Pancreas (tissue), 10 donors: ENCODE results near the gene ARHGAP10. TPM values are rescaled to one million over a fixed set of nuclear protein-coding genes. Genes with fewer than 3 reads are reported as not detected.

Experiments
- ATAC-seq, 4 donors: fragments of 200-7000 bp; cut with Tn5 transposase; one replicate each; pipeline versions ENCODE4 v1.8.0 to v1.9.1; 2020; ENCODE audit warnings: mild to moderate bottlenecking in 4 of 4, moderate library complexity in 4 of 4
- DNase-seq, 6 donors: peaks; one replicate each; pipeline ENCODE4 v3.0.0-alpha.2; 2020
- FAIRE-seq: peaks from 2 replicates; lab custom pipeline; 2012; peaks lifted over from hg19 to GRCh38; lab: Jason Lieb, UNC
- H3K27ac ChIP-seq, 4 donors: fragments of 200-600 bp; sonication (generic); 1 replicate in 3 of 4; 2 replicates in 1 of 4; pipeline versions ENCODE4 v1.5.0 to v1.8.0; 2020
- H3K27me3 ChIP-seq, 4 donors: fragments of 200-600 bp; one replicate each; pipeline ENCODE4 v1.8.0; 2021
- H3K36me3 ChIP-seq, 3 donors: fragments of 200-600 bp; sonication (generic) in 1 of 3; one replicate each; pipeline versions ENCODE4 v1.5.0 to v1.8.0; 2020 to 2021
- H3K4me1 ChIP-seq, 3 donors: fragments of 200-600 bp; one replicate each; pipeline ENCODE4 v1.8.0; 2021
- H3K4me3 ChIP-seq, 4 donors: fragments of 200-600 bp; sonication (generic) in 2 of 4; one replicate each; pipeline versions ENCODE4 v1.5.0 to v1.8.0; 2020 to 2021
- H3K9me3 ChIP-seq, 4 donors: fragments of 200-600 bp; one replicate each; pipeline ENCODE4 v1.8.0; 2021
- WGBS, 2 donors: extraction: QIAGEN DNeasy Blood & Tissue Kit; methylation state at CpG; one replicate each; pipeline ENCODE4 v1.1.7; 2013; 5-methylcytosine and 5-hydroxymethylcytosine counted together
- intact Hi-C, 3 donors: fragments of 100-400 bp; cut with DNase I; formaldehyde crosslinking; loops; one replicate each; pipeline versions ENCODE4 v1.11.1 to v1.14.2; 2022
- polyA plus RNA-seq, 2 donors: library from polyadenylated mRNA; stranded (reverse); fragments of 200-250 nt; gene quantifications; one replicate each; pipeline ENCODE4 v1.2.3, GENCODE V29; 2013
- total RNA-seq, 6 donors: library from RNA; stranded (reverse); fragmentation: NEBNext Ultra II Directional in 4 of 6; extraction: Animal tissue kit (Norgen Biotek cat#: 25700) in 4 of 6; gene quantifications; one replicate each; pipeline versions ENCODE4 v1.2.1 to v1.2.4, GENCODE V29; 2021 to 2023
- TF ChIP-seq, protein P1 (sequence below), 4 donors: fragments of 200-600 bp; sonication (generic) in 3 of 4; IDR thresholded peaks; one replicate each; pipeline versions ENCODE4 v1.5.0 to v1.8.0; 2021; ENCODE audit warnings: antibody characterized with exemption in 4 of 4
- donor health status: healthy with polysubstance abuse.
- donor health status: DM: no; HTN: no; CAD: no; lungs with moderate emphysema.
- donor health status: DM: no; HTN: no; CAD: no.
- donor health status: control.
- donor health status: control.
- donor health status: Bipolar disorder and iron deficiency.
- donor health status: DM: yes; HTN: yes; CAD: no.
- donor health status: DM: no; HTN: no; CAD: no.
- donor health status: DM: no; HTN: no; CAD: no.
- donor health status: DM: yes; HTN: yes; CAD: no.

Gene ARHGAP10
- total and polyA plus RNA-seq, 8 donors, result 6.3 to 14.8 (median 8.7) TPM

DNA sequence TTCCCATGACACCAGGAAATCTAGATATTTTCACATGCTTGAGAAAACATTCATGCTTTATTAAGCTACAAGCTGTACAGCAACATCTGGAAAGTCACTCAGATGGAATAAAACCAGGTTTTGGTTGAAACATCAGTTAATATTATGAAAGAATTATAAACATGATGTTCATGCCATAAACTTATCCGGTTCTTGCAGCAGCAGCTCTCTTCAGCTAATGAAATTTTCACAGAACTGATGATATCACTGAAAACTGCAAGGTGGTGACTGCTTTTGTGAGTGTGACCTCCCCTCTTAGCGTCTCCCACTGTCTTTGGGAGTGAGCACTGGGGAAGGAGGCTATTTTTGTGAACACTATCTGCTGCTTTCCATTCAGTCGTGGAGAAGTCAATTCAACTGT, 56.9 kb downstream of the ARHGAP10 start:
- WGBS, 2 donors, result 71 to 79% methylated on average over 3 of the region's 3 CpGs
- no peak for FAIRE-seq
- peaks cover 0 to 45% (median 14%) of the 10 kb centered on the region in 3 donors for H3K4me1 ChIP-seq
- intact Hi-C loops, result no loop called here
- no peaks in the 10 kb centered on the region for H3K9me3 ChIP-seq
- H3K36me3 ChIP-seq, result no peaks in the 10 kb centered on the region
- TF ChIP-seq, protein P1, sequence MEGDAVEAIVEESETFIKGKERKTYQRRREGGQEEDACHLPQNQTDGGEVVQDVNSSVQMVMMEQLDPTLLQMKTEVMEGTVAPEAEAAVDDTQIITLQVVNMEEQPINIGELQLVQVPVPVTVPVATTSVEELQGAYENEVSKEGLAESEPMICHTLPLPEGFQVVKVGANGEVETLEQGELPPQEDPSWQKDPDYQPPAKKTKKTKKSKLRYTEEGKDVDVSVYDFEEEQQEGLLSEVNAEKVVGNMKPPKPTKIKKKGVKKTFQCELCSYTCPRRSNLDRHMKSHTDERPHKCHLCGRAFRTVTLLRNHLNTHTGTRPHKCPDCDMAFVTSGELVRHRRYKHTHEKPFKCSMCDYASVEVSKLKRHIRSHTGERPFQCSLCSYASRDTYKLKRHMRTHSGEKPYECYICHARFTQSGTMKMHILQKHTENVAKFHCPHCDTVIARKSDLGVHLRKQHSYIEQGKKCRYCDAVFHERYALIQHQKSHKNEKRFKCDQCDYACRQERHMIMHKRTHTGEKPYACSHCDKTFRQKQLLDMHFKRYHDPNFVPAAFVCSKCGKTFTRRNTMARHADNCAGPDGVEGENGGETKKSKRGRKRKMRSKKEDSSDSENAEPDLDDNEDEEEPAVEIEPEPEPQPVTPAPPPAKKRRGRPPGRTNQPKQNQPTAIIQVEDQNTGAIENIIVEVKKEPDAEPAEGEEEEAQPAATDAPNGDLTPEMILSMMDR (IDR thresholded peaks at IDR 0.05), result no peak
- H3K27me3 ChIP-seq, result no peaks in the 10 kb centered on the region
- DNase-seq, result no peak
- ATAC-seq, result no peak
- no peak overlapping the region for H3K4me3 ChIP-seq
- no peak overlapping the region for H3K27ac ChIP-seq

DNA sequence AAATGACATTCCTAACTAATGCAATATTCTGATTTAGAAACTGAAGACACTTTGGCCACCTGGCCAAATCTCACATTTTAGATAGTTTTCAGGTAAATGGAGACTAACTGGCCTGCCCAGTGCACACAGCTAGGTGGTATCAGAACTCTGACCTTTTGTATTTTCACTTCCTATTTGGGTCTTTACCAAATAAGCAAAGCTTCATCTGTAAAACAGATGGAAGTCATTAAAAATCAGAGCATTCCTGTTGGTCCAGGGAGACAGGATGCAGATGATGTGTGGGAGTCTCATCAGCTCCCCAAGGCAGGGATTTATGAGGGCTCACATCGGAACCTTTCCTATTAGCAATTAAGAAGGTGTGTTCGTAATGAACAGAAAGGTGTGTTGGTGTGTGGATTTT, 57.7 kb downstream of the ARHGAP10 start:
- Histone ChIP-seq H3K36me3 (no peaks in the 10 kb centered on the region), H3K4me1 (peaks cover 0 to 48% (median 14%) of the 10 kb centered on the region in 3 donors), H3K4me3 (no peak overlapping the region), H3K27me3 (no peaks in the 10 kb centered on the region), H3K9me3 (no peaks in the 10 kb centered on the region), H3K27ac (no peak overlapping the region)
- WGBS, 2 donors, result 83 to 95% methylated on average over 2 of the region's 2 CpGs
- FAIRE-seq (no peak), DNase-seq (no peak), ATAC-seq (no peak)
- intact Hi-C loops, result no loop called here
- TF ChIP-seq, protein P1 (IDR thresholded peaks at IDR 0.05), result no peak

DNA sequence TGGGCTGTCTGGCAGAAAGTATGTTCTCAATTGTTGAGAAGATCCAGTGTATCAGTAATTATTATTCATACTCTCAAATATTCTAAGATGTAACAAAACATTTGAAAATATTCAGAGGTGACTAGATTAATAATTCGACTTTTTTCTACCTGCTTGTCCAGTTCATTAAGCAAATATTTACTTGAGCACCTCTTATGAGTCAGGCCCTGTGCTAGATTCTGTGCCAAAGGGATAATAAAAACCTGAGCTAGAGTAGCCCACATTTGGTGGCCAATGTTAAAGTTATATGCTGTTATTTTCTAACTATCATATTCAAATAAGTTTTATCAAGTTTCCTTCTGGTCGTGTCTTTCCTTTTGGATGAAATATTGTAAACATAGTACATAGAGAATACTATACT, 58.5 kb downstream of the ARHGAP10 start:
- DNase-seq, result peak in 2 of 6 donors; percentile 10 to 29
- FAIRE-seq, result no peak
- Histone ChIP-seq H3K27me3 (no peaks in the 10 kb centered on the region), H3K9me3 (no peaks in the 10 kb centered on the region), H3K4me1 (peaks cover 0 to 44% (median 11%) of the 10 kb centered on the region in 3 donors), H3K27ac (no peak overlapping the region), H3K4me3 (no peak overlapping the region), H3K36me3 (no peaks in the 10 kb centered on the region)
- TF ChIP-seq, protein P1 (IDR thresholded peaks at IDR 0.05), result no peak
- WGBS, 2 donors, result 12 to 16% methylated on average over 2 of the region's 2 CpGs
- intact Hi-C loops, result no loop called here
- peak; percentile 71 to 85 (median 81) for ATAC-seq

DNA sequence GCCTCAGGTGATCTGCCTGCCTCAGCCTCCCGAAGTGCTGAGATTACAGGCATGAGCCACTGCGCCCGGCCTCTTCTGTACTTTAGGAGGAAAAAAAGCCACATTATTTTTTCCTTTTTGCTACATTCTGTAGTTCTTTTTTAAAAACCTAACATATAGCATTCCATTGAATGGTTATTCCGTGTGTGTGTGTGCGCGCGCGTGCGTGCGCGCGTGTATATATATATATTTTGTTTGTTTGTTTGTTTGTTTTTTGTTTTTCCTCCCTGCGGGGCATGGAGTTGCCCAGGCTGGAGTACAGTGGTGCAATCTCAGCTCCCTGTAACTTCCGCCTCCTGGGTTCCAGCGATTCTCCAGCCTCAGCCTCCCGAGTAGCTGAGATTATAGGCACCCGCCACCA, 59.5 kb downstream of the ARHGAP10 start:
- Histone ChIP-seq H3K27me3 (no peaks in the 10 kb centered on the region), H3K4me1 (peaks cover 0 to 34% (median 2%) of the 10 kb centered on the region in 3 donors), H3K36me3 (no peaks in the 10 kb centered on the region), H3K27ac (no peak overlapping the region), H3K9me3 (no peaks in the 10 kb centered on the region), H3K4me3 (no peak overlapping the region)
- FAIRE-seq, result no peak
- TF ChIP-seq, protein P1 (IDR thresholded peaks at IDR 0.05), result no peak
- intact Hi-C loops, result no loop called here
- ATAC-seq, result no peak
- DNase-seq, result no peak
- 97% methylated on average over 17 of the region's 17 CpGs for WGBS, 2 donors

DNA sequence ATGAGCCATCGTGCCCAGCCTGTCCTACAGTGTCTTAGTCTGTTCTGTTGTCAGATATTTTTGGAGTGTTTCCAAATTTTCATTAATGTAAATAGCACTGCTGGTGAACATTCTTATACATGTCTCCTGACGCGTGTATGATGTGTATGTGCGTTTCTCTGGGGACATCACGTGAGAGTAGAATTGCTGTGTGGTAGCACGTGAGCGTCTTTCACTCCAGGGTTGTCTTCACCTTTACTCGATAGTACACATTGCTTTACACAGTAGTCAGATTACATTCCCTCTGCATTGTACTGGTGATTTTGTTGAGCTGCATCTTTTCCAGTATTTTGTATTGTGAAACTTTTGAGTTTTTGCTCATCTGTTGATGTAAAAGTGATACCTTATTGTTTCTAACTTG, 60.0 kb downstream of the ARHGAP10 start:
- Histone ChIP-seq H3K4me1 (peaks cover 0 to 32% (median 0%) of the 10 kb centered on the region in 3 donors), H3K9me3 (no peaks in the 10 kb centered on the region), H3K36me3 (no peaks in the 10 kb centered on the region), H3K27me3 (no peaks in the 10 kb centered on the region), H3K27ac (no peak overlapping the region), H3K4me3 (no peak overlapping the region)
- no peak for ATAC-seq
- DNase-seq, result no peak
- TF ChIP-seq, protein P1 (IDR thresholded peaks at IDR 0.05), result no peak
- FAIRE-seq, result no peak
- 90 to 93% methylated on average over 8 of the region's 8 CpGs for whole genome bisulfite sequencing, 2 donors
- intact Hi-C loops, result no loop called here
